GM18861 (cell line): Measurements from ENCODE around the gene S1PR5.
A peak's percentile ranks its signal among the peaks of the same experiment; 100 is the strongest.
"Not testable (repeated sequence)": the region's sequence is repeated elsewhere in the genome, so short reads cannot be mapped to it uniquely, and the experiment has no call there.

Experiments used
- ATAC-seq: cut with Tn5 transposase; IDR thresholded peaks from one replicate; pipeline ENCODE4 v1.9.1; 2021; ENCODE audit not compliant: unreplicated experiment

S1PR5 gene

DNA sequence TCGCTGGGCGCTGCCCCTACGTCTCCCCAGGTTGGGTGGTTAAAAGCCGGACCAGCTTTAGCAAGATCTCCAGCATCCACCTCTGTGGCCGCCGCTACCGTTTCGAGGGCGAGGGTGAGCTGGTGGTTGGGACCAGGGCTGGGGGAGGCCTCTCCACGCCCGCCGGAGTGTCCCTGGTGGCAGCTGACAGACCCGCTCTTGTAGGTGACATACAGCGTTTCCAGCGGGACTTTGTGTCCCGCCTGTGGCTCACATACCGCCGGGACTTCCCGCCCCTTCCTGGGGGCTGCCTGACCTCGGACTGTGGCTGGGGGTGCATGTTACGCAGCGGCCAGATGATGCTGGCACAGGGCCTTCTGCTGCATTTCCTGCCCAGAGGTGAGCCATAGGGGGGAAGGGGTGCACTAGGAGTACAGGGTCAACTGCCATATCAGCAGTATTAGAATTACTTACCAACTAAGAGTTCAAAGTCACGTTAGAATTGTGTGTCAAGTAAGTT lies 27.6 kb upstream of the S1PR5 start:
- no peak for ATAC-seq

DNA sequence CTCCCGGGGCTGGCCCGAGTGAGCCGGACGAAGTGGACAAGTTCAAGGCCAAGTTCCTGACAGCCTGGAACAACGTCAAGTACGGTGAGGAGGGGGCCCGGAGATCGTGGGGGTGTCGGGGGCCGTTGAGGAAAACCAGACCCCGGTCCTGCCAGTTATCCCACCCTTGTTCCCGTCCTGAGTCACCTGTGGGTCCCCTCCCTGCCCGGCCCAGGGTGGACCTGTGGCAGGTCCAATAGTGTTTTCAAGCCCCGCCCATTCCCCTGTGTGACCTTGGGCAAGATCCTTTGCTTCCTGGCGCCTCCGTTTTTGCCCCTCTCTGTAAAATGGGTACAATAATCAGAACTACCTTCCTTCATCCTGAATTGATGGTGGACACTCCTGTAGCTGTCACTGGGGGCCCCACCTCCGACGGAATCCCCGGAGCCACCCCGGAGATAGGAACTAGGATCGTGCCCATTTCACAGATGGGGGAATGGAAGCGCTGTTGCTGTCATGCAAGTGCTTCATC lies 27.1 kb upstream of the S1PR5 start:
- no peak for ATAC-seq

- ATAC-seq: peak; percentile 50
These were observed 26.4 kb upstream of the S1PR5 start, which contains the start of gene ATG4D for GRCh38 chr19:10543420-10544241. TSS of gene ATG4D (plus strand) at chr19:10543904. CDS start at chr19:10544091, 187 bp downstream.

DNA sequence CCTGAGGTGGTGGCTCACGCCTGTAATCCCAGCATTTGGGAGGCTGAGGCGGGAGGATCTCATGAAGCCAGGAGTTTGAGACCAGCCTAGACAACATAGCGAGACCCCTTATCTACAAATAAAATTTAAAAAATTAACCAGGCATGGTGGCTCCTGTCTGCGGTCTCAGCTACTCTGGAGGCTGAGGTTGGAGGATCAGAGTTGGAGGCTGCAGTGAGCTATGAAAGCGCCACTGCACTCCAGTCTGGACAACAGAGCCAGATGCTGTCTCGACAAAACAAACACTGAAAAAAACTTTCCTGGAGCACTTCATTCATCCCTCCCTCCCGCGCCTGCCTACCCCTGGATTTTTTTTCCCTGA lies 25.8 kb upstream of the S1PR5 start:
- no peak for ATAC-seq

DNA sequence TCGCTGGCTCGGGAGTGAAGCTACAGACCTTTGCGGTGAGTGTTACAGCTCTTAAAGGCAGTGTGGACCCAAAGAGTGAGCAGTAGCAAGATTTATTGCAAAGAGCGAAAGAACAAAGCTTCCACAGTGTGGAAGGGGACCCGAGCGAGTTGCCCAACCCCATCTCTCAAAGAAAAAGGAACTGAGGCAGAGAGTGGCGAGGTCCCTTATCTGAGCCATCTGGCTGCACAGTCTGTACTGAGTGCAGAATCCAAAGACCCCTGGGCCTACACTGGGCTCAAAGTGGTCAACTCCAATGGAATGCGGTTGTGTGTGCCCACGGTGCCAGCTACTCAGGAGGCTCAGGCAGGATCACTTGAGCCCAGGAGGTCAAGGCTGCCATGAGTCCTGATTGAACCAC lies 21.8 kb upstream of the S1PR5 start:
- not testable (repeated sequence) for ATAC-seq

DNA sequence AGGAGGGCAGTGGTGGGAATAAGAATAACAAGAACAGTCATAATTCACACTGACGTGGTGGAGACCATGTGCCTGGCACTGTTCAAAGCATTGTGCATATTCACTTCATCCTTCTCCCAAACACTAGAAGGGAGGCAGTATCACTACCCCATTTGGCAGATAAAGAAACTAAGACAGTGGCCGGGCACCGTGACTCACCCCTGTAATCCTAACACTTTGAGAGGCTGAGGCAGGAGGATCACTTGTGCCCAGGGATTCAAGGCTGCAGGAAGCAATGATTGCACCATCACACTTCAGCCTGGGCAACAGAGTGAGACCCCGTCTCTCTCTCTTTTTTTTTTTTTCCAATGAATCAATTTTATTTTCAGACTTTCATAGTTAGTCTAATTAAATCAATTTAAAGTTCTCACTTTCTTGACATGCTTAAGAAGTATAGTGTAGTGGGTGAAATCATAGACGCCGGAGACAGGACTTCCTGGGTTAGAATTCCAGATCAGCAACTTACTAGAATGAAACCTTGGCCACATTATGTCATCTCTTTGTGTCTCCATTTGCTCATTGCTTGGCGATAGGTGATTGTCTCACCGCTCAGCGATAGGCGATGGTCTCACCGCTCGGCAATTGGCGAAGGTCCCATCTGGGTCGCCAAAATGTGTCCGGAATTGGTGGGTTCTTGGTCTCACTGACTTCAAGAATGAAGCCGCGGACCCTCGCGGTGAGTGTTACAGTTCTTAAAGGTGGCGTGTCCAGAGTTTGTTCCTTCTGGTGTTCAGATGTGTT lies 21.1 kb upstream of the S1PR5 start:
- ATAC-seq: no peak

GRCh38 chr19:10537668-10538067 lies 20.4 kb upstream of the S1PR5 start:
- ATAC-seq: no peak

DNA sequence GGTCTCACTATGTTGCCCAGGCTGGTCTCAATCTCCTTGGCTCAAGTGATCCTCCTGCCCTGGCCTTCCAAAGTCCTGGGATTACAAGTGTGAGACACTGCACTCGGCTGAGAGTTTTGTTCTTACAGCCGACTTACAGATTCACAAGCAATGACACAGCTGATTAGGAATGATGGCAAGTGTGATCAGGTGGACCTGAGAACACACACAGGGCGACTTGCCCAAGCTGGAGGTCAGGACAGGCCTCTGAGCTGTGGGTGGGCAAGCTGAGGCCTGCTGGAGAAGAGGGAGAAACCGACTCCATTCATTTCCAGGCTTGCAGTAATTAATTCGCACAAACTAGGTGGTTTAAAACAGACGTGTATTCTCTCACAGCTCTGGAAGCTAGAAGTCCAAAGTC lies 18.4 kb upstream of the S1PR5 start:
- ATAC-seq: no peak

DNA sequence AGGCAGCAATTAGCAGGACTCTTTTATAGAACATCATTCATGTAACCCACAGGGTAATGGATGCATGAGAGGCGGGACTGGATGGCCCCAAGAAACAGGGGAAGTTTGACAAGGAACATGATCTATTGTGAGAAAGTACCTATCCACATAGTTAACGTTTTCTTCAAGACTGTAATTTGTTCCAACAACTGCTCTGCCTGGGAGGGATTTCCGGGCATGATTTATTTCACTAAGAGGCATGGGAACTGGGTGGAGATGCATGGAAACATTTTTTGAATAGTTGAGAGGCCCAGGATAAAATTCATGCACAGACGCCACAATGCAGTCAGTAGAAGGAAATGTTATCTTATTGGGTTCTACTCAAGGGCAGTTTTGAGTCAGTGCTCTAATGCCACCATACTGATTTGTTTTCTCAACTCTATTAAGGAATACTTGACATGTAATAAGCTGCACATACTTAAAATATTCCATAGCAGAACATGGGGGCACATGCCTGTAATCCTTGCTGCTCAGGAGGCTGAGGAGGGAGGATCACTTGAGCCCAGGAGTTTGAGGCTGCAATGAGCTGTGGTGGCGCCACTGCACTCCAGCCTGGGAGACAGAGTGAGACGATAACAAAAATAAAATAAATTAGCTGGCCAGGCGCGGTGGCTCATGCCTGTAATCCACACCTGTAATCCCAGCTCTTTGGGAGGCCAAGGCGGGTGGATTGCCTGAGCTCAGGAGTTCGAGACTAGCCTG lies 16.6 kb upstream of the S1PR5 start:
- ATAC-seq: no peak

GRCh38 chr19:10532457-10532856 lies 15.2 kb upstream of the S1PR5 start:
- no peak for ATAC-seq

DNA sequence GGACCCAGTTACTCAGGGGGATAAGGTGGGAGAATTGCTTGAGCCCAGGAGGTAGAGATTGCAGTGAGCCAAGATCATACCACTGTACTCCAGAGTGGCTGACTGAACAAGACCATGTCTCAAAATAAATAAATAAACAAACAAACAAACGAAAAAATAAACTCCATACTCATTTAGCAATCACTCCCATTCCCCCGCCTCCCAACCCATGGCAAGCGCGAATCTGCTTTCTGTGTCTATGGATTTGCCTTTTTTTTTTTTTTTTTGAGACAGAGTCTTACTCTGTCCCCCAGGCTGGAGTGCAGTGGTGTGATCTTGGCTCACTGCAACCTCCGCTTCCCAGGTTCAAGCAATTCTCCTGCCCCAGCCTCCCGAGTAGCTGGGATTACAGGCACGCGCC lies 9.6 kb upstream of the S1PR5 start:
- not testable (repeated sequence) for ATAC-seq

DNA sequence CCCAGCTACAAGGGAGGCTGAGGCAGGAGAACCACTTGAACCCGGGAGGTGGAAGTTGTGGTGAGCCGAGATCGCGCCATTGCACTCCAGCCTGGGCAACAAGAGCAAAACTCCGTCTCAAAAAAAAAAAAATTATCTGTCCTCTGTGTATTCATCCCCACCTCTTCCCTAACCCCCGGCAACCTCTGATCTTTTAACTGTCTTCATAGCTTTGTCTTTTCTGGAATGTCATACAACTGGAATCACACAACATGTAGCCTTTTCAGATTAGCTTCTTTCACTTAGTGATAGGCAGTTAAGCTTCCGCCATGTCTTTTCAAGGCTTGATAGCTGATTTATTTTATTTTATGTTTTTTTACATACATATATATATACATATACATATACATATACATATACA lies 8.4 kb upstream of the S1PR5 start:
- ATAC-seq: no peak

DNA sequence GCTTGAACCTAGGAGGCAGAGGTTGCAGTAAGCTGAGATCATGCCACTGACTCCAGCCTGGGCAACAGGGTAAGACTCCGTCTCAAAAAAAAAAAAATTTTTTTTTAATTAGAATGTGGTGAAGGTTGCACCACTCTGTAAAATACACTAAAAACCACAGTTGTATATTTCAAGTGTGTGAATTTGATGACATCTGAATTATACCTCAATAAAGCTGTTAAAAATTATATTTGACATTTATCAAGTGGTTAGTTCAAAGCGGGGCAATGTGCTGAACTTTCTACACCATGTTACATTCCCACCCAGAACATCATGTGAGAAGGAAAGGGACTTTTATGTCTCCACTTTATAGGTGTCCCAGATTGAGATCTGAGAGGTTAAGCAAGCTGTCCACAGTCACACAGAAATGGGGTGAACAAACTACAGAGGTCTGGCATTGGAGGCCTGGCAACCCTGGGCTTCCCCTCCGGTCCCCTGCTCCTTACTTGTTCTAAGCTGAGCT lies 5.9 kb upstream of the S1PR5 start:
- ATAC-seq: no peak

GRCh38 chr19:10521461-10522171 lies 4.4 kb upstream of the S1PR5 start:
- no peak for ATAC-seq

DNA sequence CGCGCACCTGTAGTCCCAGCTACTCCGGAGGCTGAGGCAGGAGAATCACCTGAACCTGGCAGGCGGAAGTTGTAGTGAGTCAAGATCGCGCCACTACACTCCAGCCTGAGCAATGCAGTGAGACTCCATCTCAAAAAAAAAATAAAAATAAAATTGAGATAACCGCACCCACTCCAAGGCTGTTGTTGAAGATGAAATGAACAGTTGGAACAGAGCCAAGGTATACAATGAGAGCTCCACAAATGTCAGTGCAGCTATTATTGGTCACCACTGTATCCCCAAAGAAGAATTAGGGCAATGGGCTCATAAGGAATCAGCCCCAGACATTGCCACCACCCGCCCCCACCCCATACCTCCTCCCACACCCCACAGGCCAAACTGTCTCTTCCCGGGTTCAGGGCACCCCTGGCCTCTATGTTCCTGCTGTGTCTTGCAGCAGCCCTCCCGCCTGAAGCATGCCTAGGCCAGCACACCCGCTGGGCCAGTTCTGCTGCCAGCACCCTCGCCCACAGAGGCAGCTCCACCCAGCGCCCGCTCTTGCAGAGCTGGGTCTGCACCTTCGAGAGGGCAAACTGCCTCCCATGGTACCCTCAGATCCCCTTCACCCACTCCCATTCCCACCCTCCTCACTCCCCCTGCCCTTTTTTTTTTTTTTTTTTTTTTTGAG lies 3.5 kb upstream of the S1PR5 start:
- ATAC-seq: no peak

- ATAC-seq: no peak
These were observed 2.2 kb upstream of the S1PR5 start for GRCh38 chr19:10519421-10519820.

DNA sequence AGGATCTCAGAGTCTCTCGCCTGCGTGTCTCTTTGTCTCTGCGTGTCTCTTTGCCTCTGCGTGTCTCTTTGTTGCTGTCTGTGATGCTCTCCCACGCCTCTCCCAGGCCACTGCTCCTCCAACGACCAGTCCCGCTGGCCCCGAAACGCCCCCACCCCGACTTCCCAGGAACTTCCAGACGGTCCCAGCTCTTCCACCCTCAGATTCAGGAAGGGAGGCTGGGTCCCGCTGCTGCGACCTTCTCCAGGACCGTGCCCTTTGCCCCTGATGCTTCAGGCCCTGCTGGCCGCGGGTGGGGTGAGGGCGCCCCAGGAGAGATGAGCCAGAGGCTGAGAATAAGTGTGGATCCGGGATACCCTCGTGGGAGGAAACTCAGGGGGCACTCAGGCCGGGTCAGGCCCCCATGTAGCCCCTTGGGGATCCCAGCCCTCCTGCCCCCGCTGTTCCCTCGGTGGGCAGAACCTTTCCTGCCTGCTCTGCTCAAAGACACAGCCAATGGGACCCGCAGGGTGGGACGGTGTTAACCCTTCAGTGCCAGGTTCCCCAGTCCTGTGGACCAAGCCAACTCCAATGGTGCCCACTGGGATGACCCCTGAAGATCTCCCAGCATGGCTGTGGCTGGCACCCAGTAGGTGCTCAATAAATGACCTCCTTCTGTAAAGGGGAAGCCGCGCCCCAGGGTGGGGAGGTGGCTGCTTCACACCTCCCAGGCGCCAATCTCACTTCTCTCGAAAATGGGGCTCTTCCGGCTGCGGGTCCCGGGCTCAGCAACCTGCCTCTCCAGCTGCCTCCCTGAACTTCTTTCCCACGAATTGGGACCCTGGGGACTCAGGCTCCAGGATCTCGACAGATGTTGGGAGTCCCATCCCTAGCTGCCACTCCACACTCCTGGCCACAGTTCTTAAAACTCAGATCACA lies 1.5 kb upstream of the S1PR5 start:
- ATAC-seq: no peak

DNA sequence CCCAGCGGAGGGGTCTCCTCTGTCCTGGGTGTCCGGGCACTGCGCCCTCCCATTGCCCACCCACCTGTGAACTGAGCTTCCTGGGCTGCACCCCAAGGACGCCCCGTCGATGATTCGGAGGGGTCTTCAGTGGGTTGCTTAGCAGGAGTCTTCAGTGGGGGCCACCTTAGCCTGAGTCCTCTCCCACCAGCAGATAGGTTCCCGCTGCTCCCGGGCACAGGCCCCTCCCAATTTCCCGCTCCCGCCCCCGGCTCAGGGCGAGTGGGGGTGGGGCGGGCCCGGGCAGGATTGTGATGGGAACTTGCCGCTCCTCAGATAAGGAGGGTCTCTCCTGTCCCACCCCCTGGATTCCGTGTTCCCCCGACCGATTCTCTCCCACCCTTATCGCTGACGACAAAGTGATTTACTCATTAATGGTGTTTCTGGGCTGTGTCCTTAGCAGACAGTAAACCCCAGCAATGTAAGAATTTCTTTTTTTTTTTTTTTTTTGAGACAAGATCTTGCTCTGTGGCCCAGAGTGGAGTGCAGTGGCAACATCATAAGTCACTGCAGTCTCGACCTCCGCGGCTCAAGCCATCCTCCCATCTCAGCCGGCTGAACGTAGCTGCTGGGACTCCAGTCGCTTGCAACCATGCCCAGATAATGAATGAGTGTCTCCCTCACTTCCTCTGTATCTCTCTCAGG lies 655 bp upstream of the S1PR5 start:
- no peak for ATAC-seq
